ENCODE results near the gene ZNF724. TPM values are rescaled to one million over a fixed set of nuclear protein-coding genes. Genes with fewer than 3 reads are reported as not detected.

Gene ZNF724
- total and polyA plus RNA-seq, 2 of the 8 experiments (the other 6 are each of a cell fraction or from before 2014, with no cell fraction given), result 8.7 to 67.2 TPM

DNA sequence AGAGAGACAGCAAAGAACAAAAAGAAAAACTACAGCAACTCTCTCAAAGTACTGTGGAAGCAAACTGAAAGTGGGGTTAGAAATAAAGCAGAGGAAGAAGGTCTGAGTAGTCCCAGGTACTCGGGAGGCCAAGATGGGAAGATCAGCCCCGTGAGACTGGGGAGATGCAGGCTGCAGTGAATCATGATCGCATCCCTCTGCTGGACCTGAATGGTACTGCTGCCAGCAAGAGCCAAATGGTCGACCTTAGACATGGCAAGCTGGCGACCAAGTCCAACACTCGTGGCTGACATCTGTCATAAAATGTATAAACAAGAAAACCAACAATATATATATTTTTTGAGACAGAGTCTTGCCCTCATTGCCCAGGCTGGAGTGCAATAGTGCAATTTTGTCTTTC lies 33.7 kb upstream of the ZNF724 start:
- FAIRE-seq, result peak; percentile 62

More for the DNA sequence above, 33.7 kb upstream of the ZNF724 start:
- Histone ChIP-seq H3K27ac (ENCODE audit: low read depth, low read length) (no peak overlapping the region), H3K56ac (replicated peaks; ENCODE audit: insufficient read length, low read depth, low read length) (no peak overlapping the region), H2AFZ (ENCODE audit: low read length) (no peak overlapping the region), H3K4me2 (ENCODE audit: insufficient read depth in 1 of 2, low read depth in 2 of 2, low read length in 2 of 2) (no peak overlapping the region), H4K8ac (ENCODE audit: extremely low read depth, insufficient read depth, low read length) (no peak overlapping the region), H3K23me2 (ENCODE audit: low read depth, low read length) (no peaks in the 10 kb centered on the region), H4K91ac (replicated peaks; ENCODE audit: insufficient read length, low read length) (no peak overlapping the region), H3K23ac (ENCODE audit: insufficient read length) (no peak overlapping the region), H2BK15ac (ENCODE audit: low read length) (no peak overlapping the region), H2BK12ac (ENCODE audit: low read depth, low read length) (no peak overlapping the region), H2AK5ac (ENCODE audit: low read depth, low read length) (no peak overlapping the region), H3K4me1 (replicated peaks in 1 of 4; ENCODE audit: control insufficient read depth in 3 of 4, insufficient read depth in 4 of 4, low read length in 3 of 4) (no peaks in the 10 kb centered on the region), H2BK5ac (ENCODE audit: low read depth, low read length) (no peak overlapping the region), H3K4me3 (ENCODE audit: extremely low read depth in 1 of 4, insufficient read depth in 2 of 4, low read depth in 3 of 4, low read length in 4 of 4) (no peak overlapping the region), H3K14ac (ENCODE audit: insufficient read length) (no peak overlapping the region), H3K79me1 (ENCODE audit: low read depth, low read length) (no peaks in the 10 kb centered on the region), H3K4ac (replicated peaks; ENCODE audit: insufficient read length, low read depth, low read length) (no peak overlapping the region), H3K18ac (ENCODE audit: extremely low read depth, low read length) (no peak overlapping the region), H3K9ac (replicated peaks in 1 of 4; ENCODE audit: extremely low read depth in 1 of 4, low read depth in 3 of 4, low read length in 3 of 4) (no peak overlapping the region), H3K79me2 (ENCODE audit: control insufficient read depth in 1 of 2, insufficient read depth in 2 of 2, low read length in 2 of 2) (no peaks in the 10 kb centered on the region), H4K5ac (ENCODE audit: insufficient read length, low read depth, low read length) (no peak overlapping the region), H3K27me3 (replicated peaks in 1 of 4; ENCODE audit: control insufficient read depth in 3 of 4, extremely low read depth in 1 of 4, insufficient read depth in 3 of 4, low read length in 3 of 4) (no peaks in the 10 kb centered on the region), H2BK120ac (replicated peaks; ENCODE audit: low read depth, low read length) (no peak overlapping the region), H4K20me1 (replicated peaks in 1 of 2; ENCODE audit: control insufficient read depth in 1 of 2, insufficient read depth in 2 of 2, low read length in 2 of 2) (no peaks in the 10 kb centered on the region), H3K9me3 (ENCODE audit: insufficient read depth in 2 of 2, low read depth in 1 of 2, low read length in 1 of 2) (peaks cover 8 to 18% of the 10 kb centered on the region in 2 experiments; a peak in 3 of 4 replicates), H3K36me3 (ENCODE audit: control insufficient read depth in 2 of 4, insufficient read depth in 4 of 4, low read length in 3 of 4) (no peaks in the 10 kb centered on the region), H2BK20ac (ENCODE audit: low read length) (no peak overlapping the region)
- TF ChIP-seq RAD21 (IDR thresholded peaks at IDR 0.05 in 1 of 2, conservative IDR thresholded peaks at IDR 0.05 in 1 of 2; ENCODE audit: low read depth in 2 of 2, low read length in 2 of 2) (peak; percentile 65 to 72), ASH2L (IDR thresholded peaks at IDR 0.05; ENCODE audit: low read length) (no peak)
- TF ChIP-seq, protein P1, sequence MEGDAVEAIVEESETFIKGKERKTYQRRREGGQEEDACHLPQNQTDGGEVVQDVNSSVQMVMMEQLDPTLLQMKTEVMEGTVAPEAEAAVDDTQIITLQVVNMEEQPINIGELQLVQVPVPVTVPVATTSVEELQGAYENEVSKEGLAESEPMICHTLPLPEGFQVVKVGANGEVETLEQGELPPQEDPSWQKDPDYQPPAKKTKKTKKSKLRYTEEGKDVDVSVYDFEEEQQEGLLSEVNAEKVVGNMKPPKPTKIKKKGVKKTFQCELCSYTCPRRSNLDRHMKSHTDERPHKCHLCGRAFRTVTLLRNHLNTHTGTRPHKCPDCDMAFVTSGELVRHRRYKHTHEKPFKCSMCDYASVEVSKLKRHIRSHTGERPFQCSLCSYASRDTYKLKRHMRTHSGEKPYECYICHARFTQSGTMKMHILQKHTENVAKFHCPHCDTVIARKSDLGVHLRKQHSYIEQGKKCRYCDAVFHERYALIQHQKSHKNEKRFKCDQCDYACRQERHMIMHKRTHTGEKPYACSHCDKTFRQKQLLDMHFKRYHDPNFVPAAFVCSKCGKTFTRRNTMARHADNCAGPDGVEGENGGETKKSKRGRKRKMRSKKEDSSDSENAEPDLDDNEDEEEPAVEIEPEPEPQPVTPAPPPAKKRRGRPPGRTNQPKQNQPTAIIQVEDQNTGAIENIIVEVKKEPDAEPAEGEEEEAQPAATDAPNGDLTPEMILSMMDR (IDR thresholded peaks at IDR 0.05; ENCODE audit: control extremely low read depth in 1 of 3, insufficient read depth in 1 of 3, low read depth in 1 of 3, low read length in 3 of 3), result peak; percentile 70 to 87 (median 85)
- POLR2A ChIA-PET (ENCODE audit: partially characterized antibody), result interaction anchor here (0.6 to 1.6 kb wide), 4 partner anchors 8 to 118 kb away, joined by 3 to 4 read pairs (median 4); partner anchors contain the start of gene ZNF724
- 56% methylated on average over 6 of the region's 6 CpGs; no CpG with 5 or more reads in 1 of the 2 experiments for WGBS, 2 experiments (ENCODE audit: extremely low coverage in 1 of 2, insufficient coverage in 1 of 2, insufficient read length in 1 of 2, insufficient replicate concordance in 2 of 2, low coverage in 1 of 2, low lambda C conversion rate in 2 of 2, missing lambda C conversion rate in 1 of 2)
- DNase-seq (ENCODE audit: low read depth in 1 of 2, low spot score in 2 of 2), result peak; percentile 54 to 82
- CTCF ChIA-PET (ENCODE audit: partially characterized antibody), result interaction anchor here (0.6 to 1.7 kb wide), 9 partner anchors 10 to 457 kb away, joined by 3 read pairs; no protein-coding TSS in a partner anchor

All from H1 (cell line).